Panc1 (cell line): Measurements from ENCODE around the gene GSTM5. TPM values are rescaled to one million over a fixed set of nuclear protein-coding genes. Genes with fewer than 3 reads are reported as not detected.
"Not testable (repeated sequence)": the region's sequence is repeated elsewhere in the genome, so short reads cannot be mapped to it uniquely, and the experiment has no call there.

ENCODE experiments used
- ATAC-seq: fragments of 200-7000 bp; cut with Tn5 transposase; 2 replicates; pipeline ENCODE4 v1.9.1; 2020; ENCODE audit warnings: mild to moderate bottlenecking, moderate library complexity
- BruUV-seq: library from RNA; stranded (reverse); fragments of 400-500 nt; replicated peaks from 2 replicates; lab custom pipeline; 2021; lab: Mats Ljungman, UMichigan
- CTCF ChIA-PET: fragments of 300-600 bp; sonication (Branson Sonifier 250); formaldehyde crosslinking; loops from one replicate; lab custom pipeline; 2022; ENCODE audit warnings: antibody characterized with exemption; lab: Charles Lee
- POLR2A ChIA-PET: fragments of 300-600 bp; sonication (Branson Sonifier 250); formaldehyde crosslinking; loops from one replicate; lab custom pipeline; 2022; ENCODE audit warnings: antibody characterized with exemption; lab: Charles Lee
- DNase-seq: peaks from one replicate; pipeline ENCODE4 v3.0.0-alpha.2; 2010; ENCODE audit warnings: low read depth, low spot score
- H3K27ac ChIP-seq: 2 replicates; pipeline ENCODE4 v1.5.1; 2011; ENCODE audit warnings: mild to moderate bottlenecking, low read length, inconsistent platforms
- H3K27me3 ChIP-seq: fragments of 200-500 bp; sonication (Bioruptor generic); 2 replicates; pipeline ENCODE4 v1.6.0; 2014; ENCODE audit warnings: low read length, inconsistent platforms; ENCODE audit not compliant: control insufficient read depth, insufficient read depth
- H3K36me3 ChIP-seq: fragments of 200-500 bp; sonication (Bioruptor generic); 2 replicates; pipeline ENCODE4 v1.5.1; 2014; ENCODE audit warnings: inconsistent platforms, mild to moderate bottlenecking, low read length, moderate library complexity; ENCODE audit not compliant: control insufficient read depth, insufficient read depth
- H3K4me1 ChIP-seq: 2 replicates; pipeline ENCODE4 v1.5.1; 2011; ENCODE audit warnings: inconsistent platforms, mild to moderate bottlenecking, low read length, moderate library complexity; ENCODE audit not compliant: control insufficient read depth, insufficient read depth
- H3K4me3 ChIP-seq, 2 experiments: 2 replicates each; pipeline ENCODE4 v1.5.1; 2011 to 2012; ENCODE audit warnings: low read depth in 2 of 2, low read length in 2 of 2, mild to moderate bottlenecking in 2 of 2, inconsistent platforms in 1 of 2, moderate library complexity in 1 of 2
- H3K9me3 ChIP-seq: fragments of 200-500 bp; sonication (Bioruptor generic); 2 replicates; pipeline ENCODE4 v1.5.1; 2014; ENCODE audit warnings: low read depth, mild to moderate bottlenecking, inconsistent platforms, low read length, moderate library complexity; ENCODE audit not compliant: control insufficient read depth, insufficient read depth
- CTCF ChIP-seq: fragments of 450-650 bp; IDR thresholded peaks from 2 replicates; pipeline ENCODE4 v1.5.1; 2017; ENCODE audit warnings: mild to moderate bottlenecking
- POLR2AphosphoS5 ChIP-seq: IDR thresholded peaks from 2 replicates; pipeline ENCODE4 v1.6.1; 2012; ENCODE audit warnings: mild to moderate bottlenecking, low read depth, low read length, moderate library complexity
- REST ChIP-seq, 2 experiments: IDR thresholded peaks; 2 replicates each; pipeline ENCODE4 v1.6.1; 2011 to 2012; ENCODE audit warnings: low read depth in 2 of 2, control low read depth in 1 of 2, low read length in 1 of 2, mild to moderate bottlenecking in 1 of 2, moderate library complexity in 1 of 2; ENCODE audit not compliant: insufficient read depth in 1 of 2
- SIN3A ChIP-seq: IDR thresholded peaks from 2 replicates; pipeline ENCODE4 v1.6.1; 2012; ENCODE audit warnings: low read depth, mild to moderate bottlenecking, low read length, moderate library complexity, borderline replicate concordance; ENCODE audit not compliant: insufficient read depth
- TCF7L2 ChIP-seq: IDR thresholded peaks from 2 replicates; pipeline ENCODE4 v1.6.1; 2011; ENCODE audit warnings: mild to moderate bottlenecking, low read depth, low read length, inconsistent platforms
- in situ Hi-C: cut with HindIII; loops from 2 replicates; pipeline ENCODE4 v1.10.0; 2016; ENCODE audit warnings: low sequenced_read_pairs, low pct_unique_long_range_greater_than_20kb
- intact Hi-C: fragments of 100-400 bp; cut with micrococcal nuclease; formaldehyde crosslinking; loops from one replicate; pipeline ENCODE4 v1.10.0; 2022; ENCODE audit not compliant: unreplicated experiment
- total RNA-seq: library from RNA; stranded (reverse); gene quantifications from one replicate; pipeline ENCODE4 v1.2.1, GENCODE V29; 2021; ENCODE audit not compliant: unreplicated experiment

The GSTM5 gene
- total RNA-seq, 1 experiment from 2014 or later, result not detected

- DNase-seq (no peak), ATAC-seq (no peak)
- in situ Hi-C loops, result no loop called here
- Histone ChIP-seq H3K9me3 (no peaks in the 10 kb centered on the region), H3K27me3 (no peaks in the 10 kb centered on the region), H3K4me3 (no peak overlapping the region), H3K36me3 (no peaks in the 10 kb centered on the region), H3K27ac (no peak overlapping the region), H3K4me1 (no peaks in the 10 kb centered on the region)
- ChIA-PET CTCF (no interaction called here), POLR2A (no interaction called here)
- TF ChIP-seq SIN3A, result no peak
- TF ChIP-seq REST (IDR thresholded peaks at IDR 0.05; ENCODE audit: insufficient read depth in 1 of 2, low read depth in 2 of 2, low read length in 1 of 2), result no peak
- no peak for TF ChIP-seq CTCF
- TF ChIP-seq TCF7L2, result no peak
- TF ChIP-seq POLR2AphosphoS5, result no peak
- intact Hi-C loops, result no loop called here
- no TSS peak for BruUV-seq
Measured at GRCh38 chr1:109697066-109697465, 15.0 kb upstream of the GSTM5 start.

- CTCF ChIA-PET, ATAC-seq, H3K4me1 ChIP-seq, intact Hi-C loops, POLR2A ChIA-PET, DNase-seq, in situ Hi-C loops, H3K36me3 ChIP-seq, H3K27me3 ChIP-seq, H3K4me3 ChIP-seq, BruUV-seq, H3K27ac ChIP-seq, H3K9me3 ChIP-seq: not testable (repeated sequence)
Measured at GRCh38 chr1:109697861-109698260, 14.2 kb upstream of the GSTM5 start.

- CTCF ChIA-PET, H3K27me3 ChIP-seq, H3K36me3 ChIP-seq, H3K4me3 ChIP-seq, H3K4me1 ChIP-seq, H3K27ac ChIP-seq, H3K9me3 ChIP-seq, DNase-seq, ATAC-seq, intact Hi-C loops, POLR2A ChIA-PET, in situ Hi-C loops, BruUV-seq: not testable (repeated sequence)
Measured at GRCh38 chr1:109702940-109703339, 9.1 kb upstream of the GSTM5 start.
